ENCODE results near the gene UNC119. TPM values are rescaled to one million over a fixed set of nuclear protein-coding genes. Genes with fewer than 3 reads are reported as not detected.

The UNC119 gene
- 22.3 to 36.4 TPM (median 32.0 TPM) in 5 replicates for total RNA-seq (2022; extraction: Qiagen RNA extraction)

DNA sequence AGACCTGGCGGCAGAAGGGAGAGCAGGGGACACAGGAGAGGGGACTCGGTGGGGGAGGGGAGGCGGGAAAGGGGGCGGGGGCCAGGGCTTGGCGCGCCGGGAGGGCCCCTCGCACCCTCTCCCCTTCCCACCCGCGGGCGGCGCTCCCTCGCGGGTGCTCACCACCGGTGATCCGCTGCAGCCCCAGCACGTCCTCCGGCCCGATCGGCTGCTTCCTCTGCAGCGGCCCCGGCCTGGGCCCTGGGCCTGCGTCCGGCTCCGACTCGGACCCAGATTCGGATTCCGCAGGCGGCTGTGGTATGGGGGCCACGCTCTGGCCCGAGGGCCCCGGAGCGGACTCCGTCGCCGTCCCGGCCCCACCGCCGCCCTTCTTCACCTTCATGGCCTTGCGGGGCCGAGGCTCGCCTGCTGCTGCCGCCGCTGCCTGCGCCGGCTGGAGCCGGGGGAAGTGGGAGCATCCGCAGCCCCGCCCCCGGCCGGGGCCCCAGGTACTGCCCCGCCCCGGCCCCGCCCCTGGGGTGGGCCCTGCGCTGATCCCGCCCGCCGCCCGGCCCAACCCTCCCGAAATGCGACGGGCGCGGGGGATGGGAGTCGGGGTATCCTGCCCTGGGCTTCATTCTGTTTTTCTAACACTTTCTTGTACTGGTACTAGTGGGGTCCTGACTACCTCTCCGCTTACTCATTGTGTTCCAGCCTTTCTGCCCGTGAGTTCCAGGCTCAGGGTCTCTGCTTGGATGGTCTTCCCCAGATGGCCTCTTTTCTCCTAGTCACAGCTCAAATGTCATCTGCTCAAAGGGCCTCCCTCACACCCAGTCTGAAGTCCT, at the start of gene UNC119:
TSS of gene UNC119 (minus strand) at position 449 of the 824 bp plus-strand sequence. CDS start at position 382, 67 bp downstream.

DNA sequence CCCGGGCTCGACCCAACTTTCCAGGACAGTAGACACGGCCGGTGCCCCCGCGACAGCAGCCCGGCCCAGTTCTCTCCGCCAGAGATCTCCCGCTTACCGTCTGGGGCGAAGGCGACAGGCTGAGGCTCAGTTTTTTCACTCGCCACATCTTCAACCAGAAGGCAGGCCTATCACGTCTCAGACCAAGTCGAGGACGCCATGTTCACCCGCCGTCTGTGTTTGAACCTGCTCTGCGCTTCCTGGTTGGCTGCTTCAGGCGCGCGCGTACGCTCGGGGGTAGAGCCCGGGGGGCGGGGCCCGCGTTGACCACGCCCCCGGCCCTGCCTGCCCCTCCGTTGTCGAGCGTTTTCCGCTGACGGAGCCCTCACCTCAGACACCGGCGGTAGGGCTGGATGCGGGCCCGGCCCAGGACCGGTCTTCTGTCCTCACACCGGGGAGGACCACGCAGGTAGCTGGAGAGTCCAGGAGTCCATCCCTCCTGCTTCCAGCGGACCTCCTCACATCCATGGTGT, 46.4 kb upstream of the UNC119 start, which contains the start of gene SPAG5:
TSS of gene SPAG5 (minus strand) at position 227 of the 512 bp plus-strand sequence. CDS start at position 148, 79 bp downstream.

GRCh38 chr17:28576758-28577465, 24.5 kb upstream of the UNC119 start, which contains the start of gene ALDOC:
Gene ALDOC, minus strand, starts transcription at chr17:28576895. Its CDS starts 1,363 bp downstream, at chr17:28575532.

GRCh38 chr17:28571361-28572122, 19.1 kb upstream of the UNC119 start, which contains the start of gene PIGS:
Gene PIGS, minus strand, starts transcription at chr17:28571524. Its CDS starts 28 bp downstream, at chr17:28571496.

DNA sequence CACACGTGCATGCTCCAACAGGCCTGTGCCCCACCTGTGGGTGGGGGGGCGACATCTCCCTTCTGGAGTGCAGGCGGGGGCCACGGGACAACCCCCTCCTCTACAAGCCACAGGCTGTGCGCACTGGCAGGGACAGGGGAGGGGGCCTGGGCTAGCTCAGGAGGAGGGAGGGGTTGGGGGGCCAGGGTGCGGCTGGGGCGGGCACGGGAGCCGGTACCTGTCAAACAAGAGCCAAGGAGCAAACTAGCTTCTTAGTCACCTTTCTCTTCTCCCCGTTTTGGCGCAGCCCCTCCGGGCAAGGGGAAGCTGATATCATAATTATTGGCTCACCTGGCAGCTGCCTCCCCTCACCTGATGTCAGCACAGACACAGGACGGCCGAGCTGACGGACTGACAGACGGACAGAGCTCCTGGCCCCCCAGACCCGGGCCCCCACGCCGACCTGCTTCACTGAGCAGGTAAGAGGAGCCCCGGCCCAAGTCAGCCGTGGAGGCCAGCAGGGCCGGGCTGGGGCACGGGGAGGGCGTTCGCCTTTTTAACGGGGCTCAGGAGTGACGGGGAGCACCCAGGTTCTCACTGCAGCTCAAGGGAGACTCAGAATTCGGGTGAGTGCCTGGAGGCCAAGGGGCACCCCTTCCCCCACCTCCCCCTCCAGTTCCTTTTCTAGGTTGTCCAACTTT, 46.3 kb downstream of the UNC119 start, which contains the start of gene FOXN1:
TSS of gene FOXN1 (plus strand) at position 363 of the 680 bp plus-strand sequence. CDS start 17,622 bp downstream, outside the sequence.

Other genes with a start within 250 kb of the UNC119 start
- 45.4 to 51.5 TPM (median 48.0 TPM) in 5 replicates for gene TMEM97, start 233.4 kb downstream of the UNC119 start, total RNA-seq (2022; extraction: Qiagen RNA extraction)
- gene IFT20, start 217.2 kb downstream of the UNC119 start, total RNA-seq (2022; extraction: Qiagen RNA extraction) = 53.7 to 58.8 TPM (median 57.1 TPM) in 5 replicates
- 41.9 to 53.8 TPM (median 52.7 TPM) in 5 replicates for gene TNFAIP1, start 216.9 kb downstream of the UNC119 start, total RNA-seq (2022; extraction: Qiagen RNA extraction)
- 139 to 165 TPM (median 165 TPM) in 5 replicates for gene POLDIP2, start 195.1 kb downstream of the UNC119 start, total RNA-seq (2022; extraction: Qiagen RNA extraction)
- not detected in 5 replicates for gene SEBOX, start 187.4 kb downstream of the UNC119 start, total RNA-seq (2022; extraction: Qiagen RNA extraction)
- 16.9 to 24.9 TPM (median 20.6 TPM) in 5 replicates for gene VTN, start 182.3 kb downstream of the UNC119 start, total RNA-seq (2022; extraction: Qiagen RNA extraction)
- 4.4 to 7.4 TPM (median 6.2 TPM) in 5 replicates for gene SARM1, start 180.9 kb downstream of the UNC119 start, total RNA-seq (2022; extraction: Qiagen RNA extraction)
- 15.8 to 22.8 TPM (median 20.7 TPM) in 5 replicates for gene SLC46A1, start 146.4 kb downstream of the UNC119 start, total RNA-seq (2022; extraction: Qiagen RNA extraction)
- gene SLC13A2, start 79.0 kb downstream of the UNC119 start, total RNA-seq (2022; extraction: Qiagen RNA extraction) = 0.06 to 0.15 TPM (median 0.12 TPM) in 5 replicates
- gene FOXN1, start 46.3 kb downstream of the UNC119 start, total RNA-seq (2022; extraction: Qiagen RNA extraction) = 0.02 to 0.06 TPM (median 0.04 TPM) in 4 of 5 replicates, not detected in the other
- gene PIGS, start 18.9 kb upstream of the UNC119 start, total RNA-seq (2022; extraction: Qiagen RNA extraction) = 55.5 to 65.3 TPM (median 61.2 TPM) in 5 replicates
- 1.6 to 2.8 TPM (median 2.1 TPM) in 5 replicates for gene ALDOC, start 24.3 kb upstream of the UNC119 start, total RNA-seq (2022; extraction: Qiagen RNA extraction)
- 69.8 to 83.9 TPM (median 78.3 TPM) in 5 replicates for gene SPAG5, start 46.4 kb upstream of the UNC119 start, total RNA-seq (2022; extraction: Qiagen RNA extraction)
- gene RSKR, start 61.6 kb upstream of the UNC119 start, total RNA-seq (2022; extraction: Qiagen RNA extraction) = 3.0 to 5.5 TPM (median 4.8 TPM) in 5 replicates
- 51.4 to 78.0 TPM (median 62.9 TPM) in 5 replicates for gene BLTP2, start 92.5 kb upstream of the UNC119 start, total RNA-seq (2022; extraction: Qiagen RNA extraction)
- 82.2 to 85.5 TPM (median 83.0 TPM) in 5 replicates for gene SDF2, start 109.3 kb upstream of the UNC119 start, total RNA-seq (2022; extraction: Qiagen RNA extraction)
- 67.6 to 75.2 TPM (median 73.5 TPM) in 5 replicates for gene SUPT6H, start 109.6 kb upstream of the UNC119 start, total RNA-seq (2022; extraction: Qiagen RNA extraction)
- 1.0 to 1.7 TPM (median 1.1 TPM) in 5 replicates for gene PROCA1, start 159.3 kb upstream of the UNC119 start, total RNA-seq (2022; extraction: Qiagen RNA extraction)
- 227 to 270 TPM (median 264 TPM) in 5 replicates for gene RAB34, start 165.2 kb upstream of the UNC119 start, total RNA-seq (2022; extraction: Qiagen RNA extraction)
- 2,007 to 2,316 TPM (median 2,128 TPM) in 5 replicates for gene RPL23A, start 167.4 kb upstream of the UNC119 start, total RNA-seq (2022; extraction: Qiagen RNA extraction)
- 31.9 to 55.5 TPM (median 50.7 TPM) in 5 replicates for gene TLCD1, start 173.6 kb upstream of the UNC119 start, total RNA-seq (2022; extraction: Qiagen RNA extraction)
- gene NEK8, start 176.2 kb upstream of the UNC119 start, total RNA-seq (2022; extraction: Qiagen RNA extraction) = 3.3 to 5.5 TPM (median 4.4 TPM) in 5 replicates
- gene TRAF4, start 191.4 kb upstream of the UNC119 start, total RNA-seq (2022; extraction: Qiagen RNA extraction) = 55.3 to 91.7 TPM (median 86.7 TPM) in 5 replicates